ENCODE results near the gene CBX8. TPM values are rescaled to one million over a fixed set of nuclear protein-coding genes. Genes with fewer than 3 reads are reported as not detected.

Gene CBX8
- total RNA-seq, 4 donors from 2014 or later = 2.3 to 6.4 (median 3.1) TPM

GRCh38 chr17:79842656-79843473 lies 46.0 kb upstream of the CBX8 start:
- 8% methylated on average over 30 of the region's 66 CpGs for WGBS
- peaks cover 34% of the 10 kb centered on the region for H3K27me3 ChIP-seq
- H3K36me3 ChIP-seq = no peaks in the 10 kb centered on the region
- no peak for DNase-seq (ENCODE audit: low spot score in 2 of 2)
- H3K27ac ChIP-seq = no peak overlapping the region
- peak overlapping the region; percentile 61 for H3K4me3 ChIP-seq
- no peak for TF ChIP-seq EP300 (IDR thresholded peaks at IDR 0.05)
- no peak for TF ChIP-seq CTCF (IDR thresholded peaks at IDR 0.05)
- TF ChIP-seq POLR2A (IDR thresholded peaks at IDR 0.05) = no peak
- no peak for TF ChIP-seq POLR2AphosphoS5 (IDR thresholded peaks at IDR 0.05)
- H3K9me3 ChIP-seq = no peaks in the 10 kb centered on the region
- peaks cover 70% of the 10 kb centered on the region for H3K4me1 ChIP-seq

- DNase-seq (ENCODE audit: low spot score in 2 of 2) = no peak
- peaks cover 76% of the 10 kb centered on the region for H3K4me1 ChIP-seq
- no peak overlapping the region for H3K27ac ChIP-seq
- 25% methylated on average over 12 of the region's 20 CpGs for WGBS
- H3K9me3 ChIP-seq = no peaks in the 10 kb centered on the region
- no peaks in the 10 kb centered on the region for H3K36me3 ChIP-seq
- no peak for TF ChIP-seq EP300 (IDR thresholded peaks at IDR 0.05)
- no peak for TF ChIP-seq POLR2A (IDR thresholded peaks at IDR 0.05)
- TF ChIP-seq CTCF (IDR thresholded peaks at IDR 0.05) = no peak
- TF ChIP-seq POLR2AphosphoS5 (IDR thresholded peaks at IDR 0.05) = no peak
- H3K4me3 ChIP-seq = peak overlapping the region; percentile 61
- peaks cover 34% of the 10 kb centered on the region for H3K27me3 ChIP-seq
These were observed 45.3 kb upstream of the CBX8 start for GRCh38 chr17:79842136-79842655.

DNA sequence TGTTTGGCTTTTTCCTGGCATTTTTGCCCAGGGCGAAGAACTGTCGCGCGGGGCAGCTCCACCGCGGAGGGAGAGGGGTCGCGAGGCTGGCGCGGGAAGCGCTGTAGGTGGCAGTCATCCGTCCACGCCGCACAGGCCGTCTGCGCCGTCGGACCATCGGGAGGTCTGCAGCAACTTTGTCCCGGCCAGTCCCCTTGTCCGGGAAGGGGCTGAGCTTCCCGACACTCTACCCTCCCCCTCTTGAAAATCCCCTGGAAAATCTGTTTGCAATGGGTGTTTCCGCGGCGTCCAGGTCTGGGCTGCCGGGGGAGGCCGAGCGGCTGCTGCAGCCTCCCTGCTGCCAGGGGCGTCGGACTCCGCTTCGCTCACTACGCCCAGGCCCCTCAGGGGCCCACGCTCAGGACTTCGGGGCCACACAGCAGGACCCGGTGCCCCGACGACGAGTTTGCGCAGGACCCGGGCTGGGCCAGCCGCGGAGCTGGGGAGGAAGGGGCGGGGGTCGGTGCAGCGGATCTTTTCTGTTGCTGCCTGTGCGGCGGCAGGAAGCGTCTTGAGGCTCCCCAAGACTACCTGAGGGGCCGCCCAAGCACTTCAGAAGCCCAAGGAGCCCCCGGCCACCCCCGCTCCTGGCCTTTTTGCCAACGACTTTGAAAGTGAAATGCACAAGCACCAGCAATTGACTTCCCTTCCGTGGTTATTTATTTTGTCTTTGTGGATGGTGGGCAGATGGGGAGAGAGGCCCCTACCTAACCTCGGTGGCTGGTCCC lies 44.7 kb upstream of the CBX8 start:
- Histone ChIP-seq H3K9me3 (no peaks in the 10 kb centered on the region), H3K4me1 (peaks cover 83% of the 10 kb centered on the region), H3K27ac (no peak overlapping the region), H3K4me3 (no peak overlapping the region), H3K27me3 (peaks cover 34% of the 10 kb centered on the region), H3K36me3 (no peaks in the 10 kb centered on the region)
- no peak for DNase-seq (ENCODE audit: low spot score in 2 of 2)
- TF ChIP-seq EP300 (IDR thresholded peaks at IDR 0.05) (no peak), POLR2AphosphoS5 (IDR thresholded peaks at IDR 0.05) (no peak), POLR2A (IDR thresholded peaks at IDR 0.05) (no peak), CTCF (IDR thresholded peaks at IDR 0.05) (no peak)
- WGBS = 6% methylated on average over 10 of the region's 55 CpGs

DNA sequence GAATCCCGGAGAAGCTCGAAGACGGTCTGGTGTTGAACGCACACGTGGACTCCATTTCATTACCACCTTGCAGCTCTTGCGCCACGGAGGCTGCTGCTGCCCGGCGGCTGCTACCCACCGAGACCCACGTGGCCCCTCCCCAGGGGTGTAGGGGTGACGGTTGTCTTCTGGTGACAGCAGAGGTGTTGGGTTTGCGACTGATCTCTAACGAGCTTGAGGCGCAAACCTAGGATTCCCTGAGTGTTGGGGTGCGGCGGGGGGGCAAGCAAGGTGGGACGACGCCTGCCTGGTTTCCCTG lies 44.1 kb upstream of the CBX8 start:
- Histone ChIP-seq H3K9me3 (no peaks in the 10 kb centered on the region), H3K27me3 (peaks cover 34% of the 10 kb centered on the region), H3K36me3 (no peaks in the 10 kb centered on the region), H3K27ac (no peak overlapping the region), H3K4me1 (peaks cover 89% of the 10 kb centered on the region), H3K4me3 (peak overlapping the region; percentile 87)
- TF ChIP-seq POLR2A (IDR thresholded peaks at IDR 0.05) (no peak), CTCF (IDR thresholded peaks at IDR 0.05) (no peak)
- DNase-seq (ENCODE audit: low spot score in 2 of 2) = no peak
- WGBS = 3% methylated on average over 5 of the region's 19 CpGs
